A673 (cell line): ENCODE data around the gene PDSS1.

Source experiments
- CTCF ChIP-seq: fragments of 300-800, 200-600 bp; sonication (generic); conservative IDR thresholded peaks from 2 replicates; pipeline ENCODE4 v1.5.1; 2017; ENCODE audit warnings: low read depth, mild to moderate bottlenecking, antibody characterized with exemption, low read length, moderate library complexity, mixed read lengths
- EZH2 ChIP-seq: fragments of 200-600 bp; sonication (generic); IDR thresholded peaks from 2 replicates; pipeline ENCODE4 v1.6.1; 2017; ENCODE audit warnings: borderline replicate concordance, low read depth, mild to moderate bottlenecking, mixed read lengths, antibody characterized with exemption, low read length; ENCODE audit not compliant: poor library complexity, severe bottlenecking

DNA sequence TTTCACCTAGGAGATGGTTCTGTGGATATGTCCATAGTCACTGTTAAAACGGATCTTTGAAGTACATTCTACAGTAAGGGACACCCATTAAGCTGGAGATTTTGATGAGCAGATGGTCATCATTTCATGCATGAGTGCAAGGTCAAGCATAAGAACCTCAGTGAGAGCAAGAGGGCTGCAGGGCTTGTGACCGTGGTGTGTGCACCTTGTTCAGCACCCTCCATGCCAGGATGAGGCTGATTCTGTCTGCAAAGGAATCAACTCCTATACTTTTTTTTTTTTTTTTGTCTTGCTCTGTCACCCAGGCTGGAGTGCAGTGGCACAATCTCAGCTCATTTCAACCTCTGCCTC lies 17.6 kb downstream of the PDSS1 start:
- TF ChIP-seq CTCF (no peak), EZH2 (no peak)
